DMS153 (cell line): Measurements from ENCODE around the gene EXD3.
"Not testable (repeated sequence)": the region's sequence is repeated elsewhere in the genome, so short reads cannot be mapped to it uniquely, and the experiment has no call there.

ENCODE experiments used
- DNase-seq: peaks from one replicate; lab custom pipeline; 2025; lab: John Stamatoyannopoulos, UW

Gene EXD3

DNA sequence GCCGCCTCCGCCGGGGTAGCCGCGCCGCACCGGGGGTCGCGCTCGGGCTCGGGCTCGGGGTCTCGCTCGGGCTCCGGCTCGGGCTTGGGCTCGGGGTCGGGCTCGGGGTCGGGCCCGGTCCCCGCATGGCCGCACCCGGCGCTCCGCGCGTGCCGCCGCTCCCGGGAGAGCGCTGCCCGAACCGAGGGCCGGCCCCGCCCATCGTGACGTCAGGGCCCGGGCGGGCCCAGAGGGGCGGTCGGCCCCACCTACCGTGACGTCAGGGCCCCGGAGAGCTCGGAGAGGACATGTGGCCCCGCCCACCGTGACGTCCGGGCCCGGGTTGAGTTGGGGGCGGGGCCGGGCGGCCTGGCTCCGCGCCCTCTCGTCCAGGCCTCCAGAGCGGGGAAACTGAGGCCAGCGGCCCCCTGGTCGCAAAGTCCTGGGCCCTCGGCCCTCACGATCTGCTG lies 36.2 kb upstream of the EXD3 start, which contains the start of gene NSMF:
Gene NSMF, minus strand, starts transcription at position 183 of the 449 bp plus-strand sequence. CDS start 232 bp downstream, outside the sequence.
- DNase-seq, result peak; percentile 68

DNA sequence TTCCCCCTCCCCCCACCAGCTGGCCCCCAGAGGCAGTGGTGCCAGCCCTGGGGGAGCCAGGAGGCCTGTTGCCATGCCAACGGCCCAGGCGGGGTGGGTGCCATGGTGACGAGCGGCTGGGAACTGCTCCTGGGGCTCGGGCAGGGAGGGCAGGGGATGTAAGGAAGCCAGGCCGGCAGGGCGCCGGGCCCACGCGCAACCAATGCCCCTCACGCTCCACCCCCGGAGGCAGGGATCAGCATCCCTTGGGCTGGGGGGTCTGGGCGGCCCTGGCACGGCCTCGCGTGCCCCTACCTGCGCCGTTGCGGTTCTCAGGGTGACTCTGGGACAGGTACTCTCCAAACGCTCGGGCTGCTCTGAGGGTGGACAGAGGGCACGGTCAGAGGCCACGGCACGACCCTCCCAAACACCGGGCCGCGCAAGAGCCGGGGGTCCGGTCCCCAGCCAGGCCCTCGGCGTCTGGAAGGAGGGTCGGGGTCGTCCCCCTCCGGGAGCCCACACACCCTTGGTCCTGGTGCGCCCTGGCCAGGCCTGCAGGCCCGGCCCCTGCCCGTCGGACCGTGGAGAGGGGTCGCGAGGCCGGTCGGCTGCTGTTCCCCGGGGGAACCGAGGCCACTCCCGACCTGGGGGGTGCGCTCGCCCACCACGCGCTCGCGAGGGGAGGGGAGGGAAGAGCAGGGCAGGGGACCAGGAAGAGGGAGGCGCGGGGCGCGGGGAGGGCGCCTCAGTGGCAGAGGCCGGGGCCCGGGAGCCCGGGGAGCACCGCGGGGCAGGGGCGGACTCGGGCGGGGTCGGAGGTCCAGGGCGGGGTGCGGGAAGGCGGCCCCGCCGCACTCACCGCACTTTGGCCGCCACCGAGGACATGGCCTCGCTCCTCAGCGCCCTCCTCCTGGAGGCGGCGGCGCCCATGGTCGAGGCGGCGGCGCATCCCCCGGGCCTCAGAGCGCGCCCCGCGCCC lies 35.5 kb upstream of the EXD3 start:
- no peak for DNase-seq

- DNase-seq, result no peak
Observed at GRCh38 chr9:137457406-137458193, 34.6 kb upstream of the EXD3 start.

GRCh38 chr9:137456864-137457405 lies 34.0 kb upstream of the EXD3 start:
- DNase-seq, result no peak

GRCh38 chr9:137456061-137456863 lies 33.3 kb upstream of the EXD3 start:
- no peak for DNase-seq

DNA sequence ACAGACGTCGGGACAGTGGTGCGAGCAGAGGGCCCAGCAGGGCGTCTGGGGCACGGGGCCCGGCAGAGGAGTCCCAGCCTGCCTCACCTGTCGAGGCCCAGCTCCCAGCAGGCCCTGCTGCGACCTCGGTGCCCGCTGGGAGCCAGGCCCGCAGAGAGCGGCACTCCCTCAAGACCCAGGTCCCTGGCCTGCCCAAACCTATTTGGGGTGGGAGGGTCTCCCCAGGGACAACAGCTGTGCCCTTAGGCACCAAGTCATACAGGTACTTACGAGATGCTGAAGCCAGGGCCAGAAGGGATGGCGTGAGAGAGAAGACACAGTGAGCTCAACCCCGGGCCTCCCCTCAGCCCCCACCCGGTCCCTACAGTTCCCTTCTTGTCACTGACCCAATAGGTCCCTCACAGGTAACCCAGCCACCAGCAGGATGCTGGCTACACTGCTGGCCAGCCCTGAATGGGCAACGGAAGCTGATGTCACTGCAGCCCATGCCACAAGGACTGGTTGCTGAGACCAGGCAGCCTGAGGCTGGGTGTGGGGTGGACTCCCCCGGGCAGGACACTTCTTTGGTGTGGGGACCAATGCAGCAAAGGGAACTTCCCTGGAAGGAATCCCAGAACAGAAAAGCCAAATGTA lies 32.5 kb upstream of the EXD3 start:
- DNase-seq, result no peak

- no peak for DNase-seq
Observed at GRCh38 chr9:137454597-137455358, 31.8 kb upstream of the EXD3 start.

DNA sequence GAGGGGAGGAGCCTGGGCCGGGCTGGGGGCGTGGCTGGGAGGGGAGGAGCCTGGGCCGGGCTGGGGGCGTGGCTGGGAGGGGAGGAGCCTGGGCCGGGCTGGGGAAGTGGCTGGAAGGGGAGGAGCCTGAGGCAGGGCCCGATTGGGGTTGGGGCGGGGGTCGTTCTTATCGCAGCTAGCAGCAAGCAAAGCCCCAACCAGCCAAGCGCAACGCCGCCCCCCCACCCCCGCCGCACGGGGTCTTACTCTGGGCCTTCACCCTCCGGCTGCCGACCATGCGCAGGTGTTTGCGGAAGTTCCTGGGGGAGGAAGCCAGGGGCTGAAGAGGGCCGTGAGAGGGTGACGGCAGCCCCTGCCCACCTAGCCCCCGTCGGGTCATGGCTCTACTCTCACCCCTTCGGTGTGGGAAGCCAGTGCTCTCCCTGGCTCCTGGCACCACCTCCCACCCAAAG lies 31.2 kb upstream of the EXD3 start:
- DNase-seq, result no peak

DNA sequence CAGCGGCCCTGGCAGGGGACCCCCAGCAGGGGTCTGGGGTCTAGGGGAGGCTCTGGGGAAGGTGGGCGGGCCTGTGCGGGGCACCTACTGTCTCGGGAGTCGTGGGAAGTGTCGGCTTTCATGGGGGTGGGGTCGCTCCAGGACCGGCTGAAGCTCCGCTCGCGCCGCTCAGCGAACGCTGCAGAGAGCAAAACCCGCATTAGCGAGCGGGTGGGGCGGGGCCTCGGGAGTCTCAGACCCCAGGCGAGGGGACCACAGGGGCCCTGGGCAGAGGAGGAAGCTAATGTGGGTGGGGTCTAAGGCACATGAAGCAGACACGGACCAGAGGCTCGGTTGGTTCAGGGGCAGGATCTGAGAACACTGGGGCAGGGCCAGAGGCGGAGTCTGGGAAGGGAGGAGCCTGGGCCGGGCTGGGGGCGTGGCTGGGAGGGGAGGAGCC lies 30.7 kb upstream of the EXD3 start:
- no peak for DNase-seq

DNA sequence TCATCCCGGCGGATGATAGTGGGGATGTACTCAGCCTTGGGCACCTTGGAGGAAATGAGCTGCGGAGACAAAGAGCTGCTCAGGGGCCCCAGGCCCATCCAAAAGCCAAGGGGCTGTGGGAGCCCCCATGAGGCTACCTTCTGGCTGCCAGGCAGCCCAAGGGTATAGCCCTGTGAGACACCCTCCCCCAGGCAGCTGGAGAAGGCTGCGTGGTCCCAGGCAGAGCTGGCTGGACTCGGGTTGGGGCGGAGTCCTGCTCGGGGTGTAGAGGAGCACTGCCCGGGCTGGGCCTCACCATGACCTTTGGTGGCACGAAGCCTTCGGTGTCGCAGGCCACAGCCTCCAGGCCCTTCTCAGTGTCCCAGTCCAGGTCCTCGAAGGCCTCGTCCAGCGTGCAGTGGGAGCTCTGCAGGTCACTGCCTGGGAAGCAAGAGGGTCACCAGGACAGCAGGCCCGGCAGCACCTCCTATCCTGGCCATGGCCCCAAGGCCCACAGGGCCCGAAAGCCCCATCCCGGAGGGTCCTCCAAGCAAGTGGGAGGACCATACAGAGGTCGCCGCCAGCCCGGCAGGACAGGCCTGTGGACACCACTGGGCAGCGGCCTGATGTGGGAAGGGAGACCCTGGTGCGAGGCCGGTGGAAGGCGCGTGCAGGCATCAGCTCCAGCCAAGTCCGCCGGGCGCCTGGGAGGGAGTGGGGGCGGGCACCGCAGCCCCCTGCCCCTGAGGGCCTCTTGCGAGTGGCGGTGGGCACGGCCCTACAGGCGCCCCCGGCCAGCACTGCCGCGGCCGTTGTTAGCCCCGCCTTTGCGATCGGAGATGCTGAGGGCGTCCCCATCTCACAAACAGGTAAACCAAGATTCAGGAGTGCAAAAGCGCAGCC lies 30.0 kb upstream of the EXD3 start:
- no peak for DNase-seq

DNA sequence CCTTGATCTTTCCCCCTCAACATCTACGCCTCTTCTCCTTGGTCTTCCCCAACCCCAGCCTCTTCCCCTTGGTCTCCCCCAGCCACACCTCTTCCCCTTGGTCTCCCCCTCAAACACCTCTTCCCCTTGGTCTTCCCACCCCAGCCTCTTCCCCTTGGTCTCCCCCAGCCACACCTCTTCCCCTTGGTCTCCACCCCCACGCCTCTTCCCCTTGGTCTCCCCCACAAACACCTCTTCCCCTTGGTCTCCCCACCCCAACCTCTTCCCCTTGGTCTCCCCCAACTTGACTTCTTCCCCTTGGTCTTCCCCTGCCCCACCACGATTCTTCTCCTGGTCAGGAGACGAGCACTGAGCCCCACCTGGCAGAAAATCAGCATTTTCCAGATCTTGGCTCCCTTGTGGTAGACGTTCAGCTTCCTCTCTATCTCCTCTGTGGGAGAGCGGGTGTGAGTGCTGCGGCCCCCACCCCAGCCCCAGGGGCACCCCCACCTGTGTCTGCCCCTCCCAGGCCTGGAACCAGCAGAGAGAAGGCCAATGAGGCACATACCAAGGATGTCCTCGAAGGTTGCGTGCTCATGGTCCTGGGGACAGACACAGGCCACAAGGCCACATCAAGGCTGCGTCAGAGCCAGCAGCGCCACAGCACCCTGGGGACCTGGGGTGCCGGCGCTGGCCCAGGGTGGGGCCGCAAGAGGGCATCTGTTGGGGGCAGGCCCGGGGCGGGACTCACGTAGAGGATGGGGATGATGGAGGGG lies 29.2 kb upstream of the EXD3 start:
- DNase-seq, result no peak

- DNase-seq, result not testable (repeated sequence)
Observed at GRCh38 chr9:137451264-137452005, 28.5 kb upstream of the EXD3 start.

DNA sequence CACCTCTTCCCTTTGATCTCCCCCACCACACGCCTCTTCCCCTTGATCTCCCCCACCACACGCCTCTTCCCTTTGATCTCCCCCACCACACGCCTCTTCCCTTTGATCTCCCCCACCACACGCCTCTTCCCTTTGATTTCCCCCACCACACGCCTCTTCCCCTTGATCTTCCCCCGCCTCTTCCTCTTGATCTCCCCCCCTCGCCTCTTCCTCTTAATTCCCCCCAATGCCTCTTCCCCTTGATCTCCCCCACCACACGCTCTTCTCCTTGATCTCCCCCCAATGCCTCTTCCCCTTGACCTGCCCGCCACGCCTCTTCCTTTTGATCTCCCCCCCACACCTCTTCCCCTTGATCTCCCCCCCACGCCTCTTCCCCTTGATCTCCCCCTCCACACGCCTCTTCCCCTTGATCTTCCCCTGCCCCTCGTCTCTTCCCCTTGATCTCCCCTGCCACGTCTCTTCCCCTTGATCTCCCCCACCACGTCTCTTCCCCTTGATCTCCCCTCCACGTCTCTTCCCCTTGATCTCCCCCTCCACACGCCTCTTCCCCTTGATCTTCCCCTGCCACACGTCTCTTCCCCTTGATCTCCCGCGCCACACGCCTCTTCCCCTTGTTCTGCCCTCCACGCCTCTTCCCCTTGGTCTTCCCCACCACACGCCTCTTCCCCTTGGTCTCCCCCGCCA lies 27.7 kb upstream of the EXD3 start:
- DNase-seq, result not testable (repeated sequence)

DNA sequence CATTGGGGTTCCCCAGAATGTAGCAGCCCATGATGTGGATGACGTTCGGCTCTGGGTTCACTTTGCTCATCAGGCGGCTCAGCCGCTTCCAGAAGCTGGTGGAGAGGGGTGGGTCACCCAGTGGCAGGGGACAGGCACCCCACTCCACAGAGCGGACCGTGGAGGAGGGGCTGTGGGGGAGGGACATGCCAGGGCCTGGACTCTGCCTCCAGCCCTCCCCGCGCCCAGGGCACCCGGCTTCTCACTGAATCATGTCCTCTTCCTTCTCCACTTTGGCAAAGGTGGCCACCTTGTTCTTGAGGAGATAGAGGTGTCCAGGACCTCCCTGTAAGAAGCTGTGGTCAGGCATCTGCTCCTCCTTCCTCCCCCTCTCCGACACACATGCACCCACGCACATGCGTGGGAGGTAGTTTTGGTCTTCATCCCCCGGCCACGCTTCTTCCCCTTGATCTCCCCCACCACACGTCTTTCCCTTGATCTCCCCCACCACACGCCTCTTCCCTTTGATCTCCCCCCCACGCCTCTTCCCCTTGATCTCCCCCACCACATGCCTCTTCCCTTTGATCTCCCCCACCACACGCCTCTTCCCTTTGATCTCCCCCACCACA lies 27.1 kb upstream of the EXD3 start:
- no peak for DNase-seq

DNA sequence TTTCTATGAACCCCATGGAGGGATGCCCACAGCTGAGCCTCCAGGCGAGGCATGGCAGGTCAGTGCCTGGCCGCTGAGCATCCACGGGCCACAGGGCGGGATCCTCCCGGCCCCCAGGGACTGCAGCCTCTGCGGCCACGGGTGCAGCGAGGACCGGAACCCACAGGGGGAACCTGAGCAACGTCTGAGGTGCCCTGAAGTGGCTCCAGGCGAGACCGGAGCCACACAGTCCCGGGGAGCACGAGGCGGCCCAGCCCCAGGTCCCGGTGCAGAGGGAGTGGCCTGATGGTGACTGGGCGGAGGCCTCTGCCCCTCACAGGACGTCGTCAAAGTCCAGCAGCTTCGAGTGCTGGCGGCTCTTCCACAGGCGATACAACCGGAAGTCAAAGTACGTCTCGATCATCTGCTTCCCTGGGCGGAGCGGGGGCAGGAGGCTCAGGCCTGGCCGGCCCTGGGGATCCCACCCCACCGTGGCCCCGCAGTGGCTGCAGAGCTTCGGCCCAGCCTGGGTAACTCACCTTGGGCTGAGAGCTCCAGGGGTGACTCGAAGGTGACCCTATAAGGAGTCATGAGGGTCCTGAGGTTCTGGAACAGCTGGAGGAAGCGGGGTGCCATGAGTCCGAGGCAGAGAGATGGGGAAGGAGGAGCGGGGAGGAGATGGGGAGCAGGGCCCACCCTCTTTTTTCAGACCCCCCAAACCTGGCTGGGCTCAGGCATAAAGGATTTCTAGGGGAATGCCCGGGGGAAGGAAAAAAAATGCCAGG lies 26.3 kb upstream of the EXD3 start:
- no peak for DNase-seq

DNA sequence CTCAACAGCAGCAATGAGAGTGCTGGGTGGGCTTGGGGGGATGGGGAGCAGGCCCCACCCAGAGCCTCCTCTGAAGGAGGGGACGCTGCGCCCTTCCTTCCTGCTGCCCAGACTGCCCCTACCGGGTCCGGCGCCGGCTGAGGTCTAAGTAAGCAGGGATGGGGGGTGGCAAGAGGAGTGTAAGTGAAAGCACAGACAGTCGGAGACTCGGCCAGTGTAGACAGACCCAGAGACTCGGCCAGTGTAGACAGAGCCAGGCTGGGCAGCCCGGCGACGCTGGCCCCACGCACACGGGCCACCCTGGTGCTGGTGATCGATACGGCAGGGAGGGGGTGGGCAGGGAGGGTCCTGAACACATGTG lies 25.6 kb upstream of the EXD3 start:
- no peak for DNase-seq
